GM12801 (cell line): ENCODE results near the gene SNF8.

Experiments used
- CTCF ChIP-seq: IDR thresholded peaks from one replicate; pipeline ENCODE4 v1.5.1; 2011; ENCODE audit warnings: control low read depth; ENCODE audit not compliant: insufficient read length; ENCODE audit errors: extremely low read depth

The SNF8 gene

DNA sequence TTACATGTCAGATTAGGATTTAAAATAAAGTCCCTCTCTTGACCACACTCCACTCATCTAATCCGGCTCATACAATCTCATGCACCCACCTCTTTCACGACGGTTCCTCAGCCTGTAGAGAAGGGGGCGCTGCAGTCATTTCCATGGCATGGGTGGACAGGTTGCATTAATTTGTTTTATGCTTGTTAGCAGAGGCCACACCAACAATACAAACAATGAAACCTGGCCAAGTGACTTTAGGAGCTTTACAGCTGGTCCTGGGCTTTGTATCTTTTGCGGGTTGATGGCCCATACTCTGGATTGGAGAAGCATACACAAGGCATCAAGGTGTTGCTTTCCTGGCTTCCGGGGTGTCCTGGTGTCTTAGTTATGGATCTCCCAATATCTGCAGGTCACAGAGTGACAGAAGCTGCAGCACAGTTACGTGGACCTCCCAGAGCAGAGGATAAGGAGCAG lies 9.7 kb upstream of the SNF8 start:
- no peak for TF ChIP-seq CTCF

- no peak for TF ChIP-seq CTCF
Observed at GRCh38 chr17:48952904-48953303, 8.3 kb upstream of the SNF8 start.

DNA sequence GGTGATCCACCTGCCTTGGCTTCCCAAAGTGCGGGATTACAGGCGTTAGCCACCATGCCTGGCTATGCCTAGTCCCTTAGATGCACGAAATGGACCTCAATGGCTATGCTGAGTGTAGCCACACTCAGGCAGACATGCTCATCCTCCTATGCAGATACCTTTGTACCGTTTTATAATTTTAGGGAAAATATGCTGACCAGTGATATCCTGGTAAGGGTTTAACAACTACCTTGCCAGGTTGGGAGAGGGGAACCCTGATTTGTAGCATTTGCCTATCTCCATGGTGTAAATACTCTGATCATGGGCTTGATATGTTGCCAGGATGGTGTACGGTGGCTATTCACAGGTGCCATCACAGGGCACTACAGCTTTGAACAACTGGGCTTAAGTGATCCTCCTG lies 6.9 kb upstream of the SNF8 start:
- TF ChIP-seq CTCF = no peak

- no peak for TF ChIP-seq CTCF
Observed at GRCh38 chr17:48933035-48933434, 11.6 kb downstream of the SNF8 start.

GRCh38 chr17:48930435-48930873 lies 14.2 kb downstream of the SNF8 start:
- no peak for TF ChIP-seq CTCF

GRCh38 chr17:48929812-48930165 lies 14.9 kb downstream of the SNF8 start:
- no peak for TF ChIP-seq CTCF

GRCh38 chr17:48928876-48929811 lies 15.5 kb downstream of the SNF8 start:
- TF ChIP-seq CTCF = no peak
